ENCODE measurements around the gene FMR1NB. TPM values are rescaled to one million over a fixed set of nuclear protein-coding genes. Genes with fewer than 3 reads are reported as not detected.

The FMR1NB gene
- total RNA-seq (2013; cell fraction: nucleolus; rRNA removed), result not detected in 2 replicates
- total RNA-seq (2014; rRNA removed) (not detected in 2 replicates), total RNA-seq (2014; rRNA removed; fragmentation: Illumina TruSeq; extraction: Trizol) (not detected in 2 replicates), total RNA-seq (2021) (not detected in 2 replicates), polyA plus RNA-seq (2011; rRNA removed) (0.08 and 0.24 TPM in 2 replicates), polyA plus RNA-seq (2014; fragmentation: Illumina TruSeq; extraction: Trizol) (not detected in 2 replicates), polyA plus RNA-seq (2014; fragmentation: Nextera tagmentation; extraction: Ambion mirVana) (not detected), polyA plus RNA-seq (2014; rRNA removed) (not detected in 2 replicates), polyA plus RNA-seq (2016; fragmentation: Nextera tagmentation; extraction: Ambion mirVana) (not detected), polyA minus RNA-seq (2011; rRNA and poly(A)+ RNA removed) (not detected in 2 replicates), Bru-seq, nascent RNA (percentile 6 among the genes with signal in this experiment), BruChase-seq, experiment 1, labeled RNA remaining after a 6-hour chase (percentile 11 among the genes with signal in this experiment), BruChase-seq, experiment 2, labeled RNA remaining after a 2-hour chase (percentile 22 among the genes with signal in this experiment)
- not detected for polyA plus RNA-seq (2011; ENCODE audit: low read depth)
- 0.13 TPM in 1 of 2 replicates, not detected in the other for polyA plus RNA-seq (2011; cell fraction: cytosol; rRNA removed)
- not detected in 2 replicates for polyA plus RNA-seq (2011; cell fraction: nucleus; rRNA removed)
- not detected in 2 replicates for polyA plus RNA-seq (2012)
- polyA minus RNA-seq (2011; cell fraction: cytosol; rRNA and poly(A)+ RNA removed), result not detected in 2 replicates
- not detected in 2 replicates for polyA minus RNA-seq (2011; cell fraction: nucleus; rRNA and poly(A)+ RNA removed)
- long read RNA-seq, experiment 1, partial matches to known transcripts, result 0 of 1 reads
- long read RNA-seq, experiment 1, other reads (novel, unspliced or antisense), result 0 of 1 reads
- long read RNA-seq, experiment 2, partial matches to known transcripts, result 0 of 1 reads
- long read RNA-seq, experiment 2, other reads (novel, unspliced or antisense), result 0 of 1 reads

GRCh38 chrX:147981038-147981752 is at the start of gene FMR1NB:
FMR1NB (plus strand) TSS chrX:147981337; CDS start chrX:147981403, 66 bp downstream.
- no TSS peak for BruUV-seq (replicated peaks)
- 80% methylated on average over 33 of the region's 35 CpGs for WGBS (ENCODE audit: insufficient coverage, insufficient replicate concordance, low lambda C conversion rate, missing lambda C conversion rate)
- ATAC-seq, result no peak
- Histone ChIP-seq H3K36me3 (ENCODE audit: control insufficient read depth in 2 of 2, insufficient read depth in 2 of 2, low read length in 1 of 2) (no peaks in the 10 kb centered on the region), H3K4me1 (ENCODE audit: control insufficient read depth, insufficient read depth, low read length) (no peaks in the 10 kb centered on the region), H3K79me2 (ENCODE audit: control insufficient read depth, insufficient read depth, low read length) (no peaks in the 10 kb centered on the region), H3K4me3 (no peak within 1 kb of the TSS), H3K4me2 (ENCODE audit: control insufficient read depth, insufficient read depth) (no peak within 1 kb of the TSS), H3K27ac (ENCODE audit: control insufficient read depth, insufficient read depth) (no peak within 1 kb of the TSS), H3K27me3 (replicated peaks in 1 of 2; ENCODE audit: control insufficient read depth in 2 of 2, insufficient read depth in 2 of 2, low read length in 1 of 2) (no peaks in the 10 kb centered on the region), H3K9me3 (replicated peaks; ENCODE audit: control insufficient read depth, insufficient read depth, low read length) (no peaks in the 10 kb centered on the region), H4K20me1 (ENCODE audit: control insufficient read depth, insufficient read depth) (no peaks in the 10 kb centered on the region), H2AFZ (ENCODE audit: control insufficient read depth, low read depth, low read length) (no peak within 1 kb of the TSS), H3K9ac (ENCODE audit: control insufficient read depth, insufficient read depth, low read length) (no peak within 1 kb of the TSS)
- ChIA-PET POLR2A (no interaction called here), CTCF (no interaction called here), SMC1A (ENCODE audit: uncharacterized antibody, unreplicated experiment) (no interaction called here), RAD21 (ENCODE audit: unreplicated experiment) (no interaction called here)
- FAIRE-seq, result no peak
- intact Hi-C loops (cut with micrococcal nuclease; ENCODE audit: unreplicated experiment) (no loop called here), in situ Hi-C loops (cut with MboI) (no loop called here)
- DNase-seq (ENCODE audit: low read depth, low spot score), result peak; percentile 1
- TF ChIP-seq POU2F2 (IDR thresholded peaks at IDR 0.05; ENCODE audit: borderline replicate concordance, low read depth, low read length) (no peak), PKNOX1 (IDR thresholded peaks at IDR 0.05) (no peak), SUZ12 (IDR thresholded peaks at IDR 0.05; ENCODE audit: unreplicated experiment) (no peak), CEBPB (IDR thresholded peaks at IDR 0.05; ENCODE audit: borderline replicate concordance in 1 of 2, low read depth in 2 of 2, low read length in 2 of 2) (no peak), RAD21 (IDR thresholded peaks at IDR 0.05; ENCODE audit: insufficient read depth, low read depth, low read length) (no peak), SREBF2 (IDR thresholded peaks at IDR 0.05; ENCODE audit: low read length) (no peak), KDM1A (IDR thresholded peaks at IDR 0.05; ENCODE audit: borderline replicate concordance) (no peak), ZBTB11 (CRISPR knock-in tag; IDR thresholded peaks at IDR 0.05) (no peak), FOS (IDR thresholded peaks at IDR 0.05; ENCODE audit: borderline replicate concordance, extremely low read depth, insufficient read length) (no peak), BHLHE40 (IDR thresholded peaks at IDR 0.05; ENCODE audit: borderline replicate concordance in 1 of 2, low read depth in 2 of 2, low read length in 1 of 2) (no peak)

Measured in GM12878 (cell line).